Cardiac muscle cell (in vitro differentiated cells and primary cell): Measurements from ENCODE around the gene ZCRB1. TPM values are rescaled to one million over a fixed set of nuclear protein-coding genes. Genes with fewer than 3 reads are reported as not detected.
A peak's percentile ranks its signal among the peaks of the same experiment; 100 is the strongest.

ENCODE experiments used
- DNase-seq, 2 donors: peaks; one replicate each; pipeline versions ENCODE4 v3.0.0 to v3.0.0-alpha.2; 2010 to 2017; ENCODE audit warnings: low read depth in 1 of 2, low spot score in 1 of 2
- H3K27ac ChIP-seq: fragments of 200-600 bp; sonication (generic); 2 replicates; pipeline ENCODE4 v1.5.1; 2016
- H3K27me3 ChIP-seq: fragments of 200-600 bp; sonication (generic); 2 replicates; pipeline ENCODE4 v1.6.0; 2016; ENCODE audit warnings: control low read depth
- H3K36me3 ChIP-seq: fragments of 200-600 bp; sonication (generic); 2 replicates; pipeline ENCODE4 v1.5.1; 2016; ENCODE audit warnings: control low read depth
- H3K4me1 ChIP-seq: fragments of 200-600 bp; sonication (generic); 2 replicates; pipeline ENCODE4 v1.8.1; 2017; ENCODE audit warnings: low read depth, mild to moderate bottlenecking, mixed run types
- H3K4me3 ChIP-seq: fragments of 200-600 bp; sonication (generic); 2 replicates; pipeline ENCODE4 v1.5.1; 2016; ENCODE audit warnings: mild to moderate bottlenecking
- H3K9me3 ChIP-seq: fragments of 200-600 bp; sonication (generic); 2 replicates; pipeline ENCODE4 v1.5.1; 2017; ENCODE audit warnings: low read depth, mild to moderate bottlenecking, control low read depth
- polyA plus RNA-seq: library from polyadenylated mRNA; unstranded; fragments of >200 nt; fragmentation: Nextera tagmentation; extraction: Ambion mirVana; gene quantifications from 2 replicates; pipeline ENCODE4 v1.2.1, GENCODE V29; 2016
- total RNA-seq: library from RNA; depleted of rRNA; stranded (reverse); fragments of >200 nt; gene quantifications from 2 replicates; pipeline ENCODE4 v1.2.3, GENCODE V29; 2016
- TF ChIP-seq, protein P1 (sequence below): IDR thresholded peaks from 2 replicates; pipeline ENCODE4 v1.5.1; 2012; ENCODE audit warnings: low read depth, mild to moderate bottlenecking, low read length

Gene ZCRB1
- total and polyA plus RNA-seq, 2 experiments from 2014 or later = 30.2 to 135 TPM

DNA sequence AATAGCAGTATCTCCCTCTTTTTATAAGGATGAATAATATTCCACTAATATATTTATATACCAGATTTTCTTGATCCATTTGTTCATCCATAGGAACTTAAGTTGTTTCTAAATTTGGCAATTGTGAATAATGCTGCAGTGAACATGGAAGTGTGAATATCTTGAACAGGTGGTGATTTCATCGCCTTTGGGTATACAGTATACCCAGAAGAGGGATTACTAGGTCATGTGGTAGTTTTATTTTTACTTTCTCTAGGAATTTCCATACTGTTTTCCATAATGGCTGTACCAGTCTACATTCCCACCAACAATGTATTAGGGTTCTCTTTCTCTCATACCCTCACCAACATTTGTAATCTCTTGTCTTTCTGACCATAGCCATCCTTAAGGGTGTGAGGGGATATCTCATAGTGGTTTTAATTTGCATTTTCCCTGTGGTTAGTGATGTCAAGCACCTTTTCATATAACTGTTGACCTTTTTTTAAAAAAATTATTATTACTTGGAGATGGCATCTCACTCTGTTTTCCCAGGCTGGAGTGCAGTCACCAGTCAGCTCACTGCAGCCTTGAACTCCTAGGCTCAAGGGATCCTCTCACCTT is 20.6 kb upstream of the ZCRB1 start:
- Histone ChIP-seq H3K27me3 (no peaks in the 10 kb centered on the region), H3K4me3 (no peak overlapping the region), H3K9me3 (no peaks in the 10 kb centered on the region)

DNA sequence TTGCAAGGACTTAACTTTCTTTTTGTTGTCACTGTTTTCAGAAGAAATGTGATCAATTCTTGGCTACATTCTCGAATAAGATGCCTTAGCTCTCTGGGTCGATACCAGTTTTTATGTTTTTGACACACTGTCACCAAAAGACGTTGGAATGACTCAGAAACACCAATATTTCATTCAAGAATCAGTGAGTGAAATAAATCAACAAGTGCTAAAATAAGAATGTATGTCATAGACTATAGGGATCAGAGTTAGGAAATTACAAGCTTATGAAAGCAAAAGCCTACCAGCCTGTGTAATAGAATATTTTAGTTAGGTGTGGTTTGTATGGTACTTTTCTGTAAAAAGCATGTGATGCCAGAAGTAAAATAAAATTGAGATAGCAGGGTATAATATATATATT is 17.8 kb upstream of the ZCRB1 start:
- Histone ChIP-seq H3K9me3 (no peaks in the 10 kb centered on the region), H3K36me3 (no peaks in the 10 kb centered on the region), H3K4me1 (no peaks in the 10 kb centered on the region), H3K27me3 (no peaks in the 10 kb centered on the region), H3K27ac (no peak overlapping the region), H3K4me3 (no peak overlapping the region)
- TF ChIP-seq, protein P1, sequence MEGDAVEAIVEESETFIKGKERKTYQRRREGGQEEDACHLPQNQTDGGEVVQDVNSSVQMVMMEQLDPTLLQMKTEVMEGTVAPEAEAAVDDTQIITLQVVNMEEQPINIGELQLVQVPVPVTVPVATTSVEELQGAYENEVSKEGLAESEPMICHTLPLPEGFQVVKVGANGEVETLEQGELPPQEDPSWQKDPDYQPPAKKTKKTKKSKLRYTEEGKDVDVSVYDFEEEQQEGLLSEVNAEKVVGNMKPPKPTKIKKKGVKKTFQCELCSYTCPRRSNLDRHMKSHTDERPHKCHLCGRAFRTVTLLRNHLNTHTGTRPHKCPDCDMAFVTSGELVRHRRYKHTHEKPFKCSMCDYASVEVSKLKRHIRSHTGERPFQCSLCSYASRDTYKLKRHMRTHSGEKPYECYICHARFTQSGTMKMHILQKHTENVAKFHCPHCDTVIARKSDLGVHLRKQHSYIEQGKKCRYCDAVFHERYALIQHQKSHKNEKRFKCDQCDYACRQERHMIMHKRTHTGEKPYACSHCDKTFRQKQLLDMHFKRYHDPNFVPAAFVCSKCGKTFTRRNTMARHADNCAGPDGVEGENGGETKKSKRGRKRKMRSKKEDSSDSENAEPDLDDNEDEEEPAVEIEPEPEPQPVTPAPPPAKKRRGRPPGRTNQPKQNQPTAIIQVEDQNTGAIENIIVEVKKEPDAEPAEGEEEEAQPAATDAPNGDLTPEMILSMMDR = no peak
- no peak for DNase-seq

More for the DNA sequence above, 20.6 kb upstream of the ZCRB1 start:
- no peaks in the 10 kb centered on the region for H3K36me3 ChIP-seq
- no peak overlapping the region for H3K27ac ChIP-seq
- no peaks in the 10 kb centered on the region for H3K4me1 ChIP-seq
- DNase-seq = no peak
- TF ChIP-seq, protein P1 = no peak

DNA sequence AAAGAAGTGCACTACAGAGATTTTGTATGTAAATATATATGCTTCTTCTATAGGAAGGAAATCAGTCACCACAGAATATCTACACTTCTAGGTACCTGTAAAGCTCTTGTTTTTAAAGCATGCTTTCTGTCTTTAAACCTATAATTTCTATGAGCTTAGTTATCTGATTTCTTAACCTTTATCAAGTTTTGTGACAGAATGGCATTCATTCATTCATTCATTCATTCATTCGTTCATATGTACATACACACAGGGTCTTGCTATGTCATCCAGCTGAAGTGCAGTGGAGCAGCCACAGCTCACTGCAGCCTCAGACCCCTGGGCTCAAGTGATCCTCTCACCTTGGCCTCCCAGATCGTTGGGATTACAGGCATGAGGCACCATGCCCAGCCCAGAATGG is 16.1 kb upstream of the ZCRB1 start:
- no peak for DNase-seq

GRCh38 chr12:42338280-42338679 is 12.4 kb upstream of the ZCRB1 start:
- H3K4me1 ChIP-seq = peaks cover 5% of the 10 kb centered on the region
- H3K4me3 ChIP-seq = no peak overlapping the region
- DNase-seq = no peak
- TF ChIP-seq, protein P1 = no peak
- H3K36me3 ChIP-seq = peaks cover 11% of the 10 kb centered on the region
- no peaks in the 10 kb centered on the region for H3K9me3 ChIP-seq
- peak overlapping the region; percentile 17 for H3K27ac ChIP-seq
- H3K27me3 ChIP-seq = no peaks in the 10 kb centered on the region

More for the DNA sequence above, 16.1 kb upstream of the ZCRB1 start:
- Histone ChIP-seq H3K4me3 (no peak overlapping the region), H3K9me3 (no peaks in the 10 kb centered on the region), H3K27ac (no peak overlapping the region), H3K27me3 (no peaks in the 10 kb centered on the region), H3K4me1 (no peaks in the 10 kb centered on the region), H3K36me3 (no peaks in the 10 kb centered on the region)
- TF ChIP-seq, protein P1 = no peak

GRCh38 chr12:42336286-42336685 is 10.4 kb upstream of the ZCRB1 start:
- Histone ChIP-seq H3K4me3 (no peak overlapping the region), H3K27ac (no peak overlapping the region), H3K9me3 (no peaks in the 10 kb centered on the region), H3K36me3 (peaks cover 11% of the 10 kb centered on the region), H3K4me1 (peaks cover 9% of the 10 kb centered on the region), H3K27me3 (no peaks in the 10 kb centered on the region)
- TF ChIP-seq, protein P1 = no peak
- no peak for DNase-seq
